Measurements from ENCODE around the gene PNPLA2. TPM values are rescaled to one million over a fixed set of nuclear protein-coding genes. Genes with fewer than 3 reads are reported as not detected.

PNPLA2 gene
- total RNA-seq, 6 experiments from 2014 or later, result 33.2 to 97.1 (median 69.6) TPM

DNA sequence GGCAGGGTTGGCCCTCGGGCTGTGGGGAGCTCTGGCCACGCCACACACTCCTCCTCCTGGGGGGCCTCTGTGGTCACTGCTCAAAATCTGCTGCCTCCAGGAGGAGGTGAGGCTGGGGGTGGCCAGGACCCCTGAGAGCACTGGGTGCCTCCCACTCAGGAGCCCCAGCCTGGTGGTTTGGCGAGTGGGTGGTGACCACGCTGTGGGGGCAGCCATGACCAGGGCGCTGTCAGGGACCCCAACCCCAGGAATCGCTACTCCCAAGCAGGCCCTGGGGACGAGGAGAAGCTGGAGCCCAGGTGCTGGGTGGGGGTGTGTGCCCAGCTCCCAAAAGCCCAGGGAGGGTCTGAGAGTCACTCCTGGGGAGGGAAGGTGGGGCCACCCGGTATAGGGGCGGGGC is 54.1 kb downstream of the PNPLA2 start:
- intact Hi-C loops (cut with DNase I), result no loop called here
- no peak overlapping the region for H3K4me3 ChIP-seq
- no peaks in the 10 kb centered on the region for H3K4me1 ChIP-seq
- ATAC-seq (no peak), DNase-seq (no peak)
- TF ChIP-seq POLR2A (IDR thresholded peaks at IDR 0.05), result no peak
- TF ChIP-seq, protein P1, sequence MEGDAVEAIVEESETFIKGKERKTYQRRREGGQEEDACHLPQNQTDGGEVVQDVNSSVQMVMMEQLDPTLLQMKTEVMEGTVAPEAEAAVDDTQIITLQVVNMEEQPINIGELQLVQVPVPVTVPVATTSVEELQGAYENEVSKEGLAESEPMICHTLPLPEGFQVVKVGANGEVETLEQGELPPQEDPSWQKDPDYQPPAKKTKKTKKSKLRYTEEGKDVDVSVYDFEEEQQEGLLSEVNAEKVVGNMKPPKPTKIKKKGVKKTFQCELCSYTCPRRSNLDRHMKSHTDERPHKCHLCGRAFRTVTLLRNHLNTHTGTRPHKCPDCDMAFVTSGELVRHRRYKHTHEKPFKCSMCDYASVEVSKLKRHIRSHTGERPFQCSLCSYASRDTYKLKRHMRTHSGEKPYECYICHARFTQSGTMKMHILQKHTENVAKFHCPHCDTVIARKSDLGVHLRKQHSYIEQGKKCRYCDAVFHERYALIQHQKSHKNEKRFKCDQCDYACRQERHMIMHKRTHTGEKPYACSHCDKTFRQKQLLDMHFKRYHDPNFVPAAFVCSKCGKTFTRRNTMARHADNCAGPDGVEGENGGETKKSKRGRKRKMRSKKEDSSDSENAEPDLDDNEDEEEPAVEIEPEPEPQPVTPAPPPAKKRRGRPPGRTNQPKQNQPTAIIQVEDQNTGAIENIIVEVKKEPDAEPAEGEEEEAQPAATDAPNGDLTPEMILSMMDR (IDR thresholded peaks at IDR 0.05), result no peak
- no peaks in the 10 kb centered on the region for H3K36me3 ChIP-seq
- H3K27ac ChIP-seq, result no peak overlapping the region
- H3K9me3 ChIP-seq, result no peaks in the 10 kb centered on the region
- WGBS (ENCODE audit: insufficient coverage, low coverage, low lambda C conversion rate, missing lambda C conversion rate), result no CpG with 5 or more reads among the region's 9 CpGs
- no peaks in the 10 kb centered on the region for H3K27me3 ChIP-seq

DNA sequence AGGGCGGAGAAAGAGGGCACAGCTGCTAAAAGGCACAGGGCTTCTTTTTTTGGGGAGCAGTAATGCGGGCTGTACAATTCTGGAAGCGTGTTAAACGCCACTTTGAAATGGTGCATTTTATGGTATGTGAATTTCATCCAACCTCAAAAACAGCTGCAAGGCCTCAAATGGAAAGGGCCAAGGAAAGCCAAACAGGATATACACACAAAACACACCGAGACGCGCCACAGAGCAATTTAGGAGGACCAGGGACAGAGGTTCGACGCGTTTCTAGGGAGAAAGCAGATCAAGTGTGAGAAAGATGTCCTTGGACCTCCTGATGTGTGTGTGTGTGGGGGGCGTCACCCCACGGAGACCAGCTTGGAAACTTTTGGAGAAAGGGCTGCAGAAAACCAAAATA is 55.0 kb downstream of the PNPLA2 start:
- no peaks in the 10 kb centered on the region for H3K27me3 ChIP-seq
- H3K9me3 ChIP-seq, result no peaks in the 10 kb centered on the region
- H3K27ac ChIP-seq, result no peak overlapping the region
- WGBS (ENCODE audit: insufficient coverage, low coverage, low lambda C conversion rate, missing lambda C conversion rate), result 67% methylated on average over 11 of the region's 12 CpGs
- no peak overlapping the region for H3K4me3 ChIP-seq
- TF ChIP-seq, protein P1 (IDR thresholded peaks at IDR 0.05), result no peak
- TF ChIP-seq POLR2A (IDR thresholded peaks at IDR 0.05), result no peak
- no peaks in the 10 kb centered on the region for H3K4me1 ChIP-seq
- intact Hi-C loops (cut with DNase I), result no loop called here
- ATAC-seq (no peak), DNase-seq (no peak)
- H3K36me3 ChIP-seq, result no peaks in the 10 kb centered on the region

Small RNA genes within 50 kb of the gene (small RNA-seq; reads per million reads assigned to genes)
- gene SNORA52, result 0 reads per million in 2 experiments

Other genes with a start within 250 kb of the PNPLA2 start
- gene PHRF1, start 242.4 kb upstream of the PNPLA2 start, total RNA-seq, result 10 to 100 TPM; 15.4 to 21.9 (median 20.3) TPM
- gene IRF7, start 203.0 kb upstream of the PNPLA2 start, total RNA-seq, result 10 to 100 TPM; 27.3 to 72.8 (median 47.7) TPM
- gene CDHR5, start 194.0 kb upstream of the PNPLA2 start, total RNA-seq, result 100 to 1,000 TPM in 2 of 6 experiments, 10 to 100 TPM in 4; 59.4 to 162 (median 80.7) TPM
- not detected for gene SCT, start 191.7 kb upstream of the PNPLA2 start, total RNA-seq
- under 1 TPM in 4 of 6 experiments, not detected in 2; 0.31 to 0.90 (median 0.41) TPM for gene DRD4, start 181.6 kb upstream of the PNPLA2 start, total RNA-seq
- 10 to 100 TPM; 11.3 to 17.9 (median 14.0) TPM for gene DEAF1, start 123.7 kb upstream of the PNPLA2 start, total RNA-seq
- 10 to 100 TPM in 3 of 6 experiments, 1 to 10 TPM in 3; 6.9 to 15.5 (median 10.5) TPM for gene TMEM80, start 123.1 kb upstream of the PNPLA2 start, total RNA-seq
- 100 to 1,000 TPM in 5 of 6 experiments, 10 to 100 TPM in 1; 95.8 to 184 (median 120) TPM for gene EPS8L2, start 112.7 kb upstream of the PNPLA2 start, total RNA-seq
- gene TALDO1, start 71.5 kb upstream of the PNPLA2 start, total RNA-seq, result 100 to 1,000 TPM; 102 to 184 (median 150) TPM
- gene GATD1, start 41.4 kb upstream of the PNPLA2 start, total RNA-seq, result 10 to 100 TPM; 15.8 to 31.9 (median 27.7) TPM
- not detected for gene CEND1, start 28.8 kb upstream of the PNPLA2 start, total RNA-seq
- gene SLC25A22, start 20.6 kb upstream of the PNPLA2 start, total RNA-seq, result 10 to 100 TPM; 20.6 to 40.2 (median 29.9) TPM
- gene PIDD1, start 13.7 kb upstream of the PNPLA2 start, total RNA-seq, result 10 to 100 TPM in 2 of 6 experiments, 1 to 10 TPM in 4; 6.5 to 11.8 (median 9.8) TPM
- gene RPLP2, start 8.9 kb upstream of the PNPLA2 start, total RNA-seq, result 100 to 1,000 TPM; 212 to 574 (median 457) TPM
- 1 to 10 TPM; 2.2 to 4.0 (median 3.1) TPM for gene CRACR2B, start 9.0 kb downstream of the PNPLA2 start, total RNA-seq
- 100 to 1,000 TPM in 5 of 6 experiments, 10 to 100 TPM in 1; 70.8 to 156 (median 135) TPM for gene CD151, start 14.0 kb downstream of the PNPLA2 start, total RNA-seq
- gene POLR2L, start 23.6 kb downstream of the PNPLA2 start, total RNA-seq, result 10 to 100 TPM; 34.5 to 88.1 (median 72.9) TPM
- 10 to 100 TPM; 14.9 to 80.6 (median 30.5) TPM for gene TSPAN4, start 23.9 kb downstream of the PNPLA2 start, total RNA-seq
- 100 to 1,000 TPM in 1 of 6 experiments, 10 to 100 TPM in 5; 61.1 to 157 (median 78.7) TPM for gene CHID1, start 91.9 kb downstream of the PNPLA2 start, total RNA-seq
- 10 to 100 TPM; 41.4 to 66.7 (median 53.8) TPM for gene AP2A2, start 107.0 kb downstream of the PNPLA2 start, total RNA-seq
- 1 to 10 TPM in 2 of 6 experiments, under 1 TPM in 4; 0.31 to 2.1 (median 0.72) TPM for gene MUC6, start 217.8 kb downstream of the PNPLA2 start, total RNA-seq